IMR-90 (cell line): ENCODE results near the gene SRRM3. TPM values are rescaled to one million over a fixed set of nuclear protein-coding genes. Genes with fewer than 3 reads are reported as not detected.

Source experiments
- ATAC-seq: fragments of 200-7000 bp; cut with Tn5 transposase; 2 replicates; pipeline ENCODE4 v1.9.1; 2020; ENCODE audit warnings: low read depth, mild to moderate bottlenecking, moderate library complexity
- BruUV-seq: library from RNA; stranded (reverse); fragments of 400-500 nt; replicated peaks from 2 replicates; lab custom pipeline; 2021; lab: Mats Ljungman, UMichigan
- CTCF ChIA-PET: fragments of 300-600 bp; formaldehyde crosslinking; extraction: SDS; loops from one replicate; lab custom pipeline; 2021; ENCODE audit warnings: antibody characterized with exemption; lab: Yijun Ruan, JAX
- POLR2A ChIA-PET: fragments of 300-600 bp; sonication (Branson Sonifier 250); formaldehyde crosslinking; loops from one replicate; lab custom pipeline; 2022; ENCODE audit warnings: antibody characterized with exemption; ENCODE audit not compliant: unreplicated experiment; lab: Charles Lee
- DNase-seq: peaks from one replicate; pipeline ENCODE4 v3.0.0; 2013
- H2AFZ ChIP-seq: replicated peaks from 2 replicates; pipeline ENCODE3; 2013; ENCODE audit warnings: low read length, mild to moderate bottlenecking; ENCODE audit not compliant: poor library complexity
- H2AK5ac ChIP-seq: 2 replicates; pipeline ENCODE4 v1.6.1; 2013; ENCODE audit warnings: low read depth, low read length, inconsistent platforms
- H2AK9ac ChIP-seq: replicated peaks from 2 replicates; pipeline ENCODE3; 2013; ENCODE audit warnings: mild to moderate bottlenecking, low read depth, low read length, moderate library complexity; ENCODE audit not compliant: poor library complexity
- H2BK120ac ChIP-seq: 2 replicates; pipeline ENCODE4 v1.6.1; 2013; ENCODE audit warnings: low read depth, low read length, inconsistent platforms
- H2BK15ac ChIP-seq: 3 replicates; pipeline ENCODE4 v1.6.1; 2013; ENCODE audit warnings: low read depth, low read length, inconsistent platforms
- H2BK20ac ChIP-seq: 2 replicates; pipeline ENCODE4 v1.6.1; 2013; ENCODE audit warnings: low read depth, mild to moderate bottlenecking, inconsistent platforms, low read length, moderate library complexity
- H2BK5ac ChIP-seq: 2 replicates; pipeline ENCODE4 v1.6.1; 2013; ENCODE audit warnings: mild to moderate bottlenecking, low read depth, low read length, inconsistent platforms; ENCODE audit not compliant: poor library complexity, severe bottlenecking
- H3K14ac ChIP-seq: replicated peaks from 2 replicates; pipeline ENCODE4 v1.6.1; 2013; ENCODE audit warnings: low read depth, low read length, inconsistent platforms
- H3K18ac ChIP-seq: 2 replicates; pipeline ENCODE4 v1.6.1; 2013; ENCODE audit warnings: low read depth, low read length, control low read depth
- H3K23ac ChIP-seq: 2 replicates; pipeline ENCODE4 v1.6.1; 2013; ENCODE audit warnings: low read depth, low read length, inconsistent platforms
- H3K27ac ChIP-seq: 2 replicates; pipeline ENCODE4 v1.5.1; 2013; ENCODE audit warnings: mild to moderate bottlenecking, control low read depth, low read length; ENCODE audit not compliant: insufficient read depth
- H3K27me3 ChIP-seq: 2 replicates; pipeline ENCODE4 v1.6.1; 2013; ENCODE audit warnings: low read length; ENCODE audit not compliant: control insufficient read depth, insufficient read depth
- H3K36me3 ChIP-seq: 2 replicates; pipeline ENCODE4 v1.6.1; 2013; ENCODE audit warnings: low read length, mixed read lengths; ENCODE audit not compliant: control insufficient read depth, insufficient read depth
- H3K4ac ChIP-seq: 2 replicates; pipeline ENCODE4 v1.6.1; 2013; ENCODE audit warnings: low read depth, low read length, inconsistent platforms
- H3K4me1 ChIP-seq: 2 replicates; pipeline ENCODE4 v1.6.1; 2013; ENCODE audit warnings: low read length, mixed read lengths; ENCODE audit not compliant: control insufficient read depth, insufficient read depth
- H3K4me2 ChIP-seq: 2 replicates; pipeline ENCODE4 v1.6.1; 2013; ENCODE audit warnings: low read depth, mild to moderate bottlenecking, control low read depth, low read length, moderate library complexity
- H3K4me3 ChIP-seq: 2 replicates; pipeline ENCODE4 v1.5.1; 2013; ENCODE audit warnings: low read depth, mild to moderate bottlenecking, control low read depth, low read length, moderate library complexity; ENCODE audit not compliant: insufficient read depth
- H3K56ac ChIP-seq: 2 replicates; pipeline ENCODE4 v1.6.1; 2013; ENCODE audit warnings: low read length, inconsistent platforms; ENCODE audit not compliant: insufficient read depth; ENCODE audit errors: extremely low read depth
- H3K79me1 ChIP-seq, 2 experiments: 2 replicates each; pipeline ENCODE4 v1.6.1; 2013; ENCODE audit warnings: low read length in 2 of 2, inconsistent platforms in 1 of 2, low read depth in 1 of 2
- H3K9ac ChIP-seq: 2 replicates; pipeline ENCODE4 v1.6.1; 2013; ENCODE audit warnings: low read depth, low read length, control low read depth
- H3K9me1 ChIP-seq: 2 replicates; pipeline ENCODE4 v1.6.1; 2013; ENCODE audit warnings: low read length, inconsistent platforms; ENCODE audit not compliant: insufficient read depth
- H3K9me3 ChIP-seq: 2 replicates; pipeline ENCODE4 v1.6.1; 2013; ENCODE audit warnings: low read length; ENCODE audit not compliant: control insufficient read depth, insufficient read depth
- H4K20me1 ChIP-seq: 2 replicates; pipeline ENCODE4 v1.6.1; 2013; ENCODE audit warnings: low read length, inconsistent platforms; ENCODE audit not compliant: insufficient read depth
- H4K5ac ChIP-seq: 2 replicates; pipeline ENCODE4 v1.6.1; 2013; ENCODE audit warnings: mild to moderate bottlenecking, low read depth, low read length, control low read depth
- H4K8ac ChIP-seq, 2 experiments: 2 replicates each; pipeline ENCODE4 v1.6.1; 2013; ENCODE audit warnings: low read depth in 2 of 2, low read length in 2 of 2, control low read depth in 1 of 2, inconsistent platforms in 1 of 2
- H4K91ac ChIP-seq: 2 replicates; pipeline ENCODE4 v1.6.1; 2013; ENCODE audit warnings: low read depth, low read length, inconsistent platforms; ENCODE audit not compliant: insufficient read depth
- BHLHE40 ChIP-seq: fragments of 150-350 bp; IDR thresholded peaks from 2 replicates; pipeline ENCODE4 v1.6.1; 2016; ENCODE audit warnings: mild to moderate bottlenecking, low read depth, low read length
- CEBPB ChIP-seq: IDR thresholded peaks from 2 replicates; pipeline ENCODE4 v1.6.1; 2012; ENCODE audit warnings: low read depth, low read length, improper control_type of control experiment
- CHD1 ChIP-seq: IDR thresholded peaks from 2 replicates; pipeline ENCODE4 v1.6.1; 2012; ENCODE audit warnings: low read depth, low read length, improper control_type of control experiment
- CTCF ChIP-seq: conservative IDR thresholded peaks from 2 replicates; pipeline ENCODE4 v1.5.1; 2012; ENCODE audit warnings: mild to moderate bottlenecking, low read depth, low read length, improper control_type of control experiment
- FOS ChIP-seq: fragments of 150-350 bp; IDR thresholded peaks from 2 replicates; pipeline ENCODE4 v1.6.1; 2016; ENCODE audit warnings: low read depth, low read length
- NFE2L2 ChIP-seq: fragments of 150-350 bp; IDR thresholded peaks from 2 replicates; pipeline ENCODE4 v1.6.1; 2016; ENCODE audit warnings: low read depth, mild to moderate bottlenecking, low read length
- POLR2A ChIP-seq: IDR thresholded peaks from 2 replicates; pipeline ENCODE4 v1.6.1; 2012; ENCODE audit warnings: mild to moderate bottlenecking, low read depth, low read length
- RCOR1 ChIP-seq: IDR thresholded peaks from 2 replicates; pipeline ENCODE4 v1.6.1; 2012; ENCODE audit warnings: mild to moderate bottlenecking, low read length, improper control_type of control experiment; ENCODE audit not compliant: insufficient replicate concordance
- RFX5 ChIP-seq: IDR thresholded peaks from 2 replicates; pipeline ENCODE4 v1.8.0; 2012; ENCODE audit warnings: low read depth, mild to moderate bottlenecking, low read length, moderate library complexity
- SMC3 ChIP-seq: fragments of 150-350 bp; IDR thresholded peaks from 2 replicates; pipeline ENCODE4 v1.6.1; 2016; ENCODE audit warnings: low read depth, mild to moderate bottlenecking, antibody characterized with exemption, low read length, moderate library complexity
- USF2 ChIP-seq: fragments of 150-350 bp; IDR thresholded peaks from 2 replicates; pipeline ENCODE4 v1.6.1; 2017; ENCODE audit warnings: mild to moderate bottlenecking, antibody characterized with exemption, low read length, low read depth
- WGBS, 2 experiments: methylation state at CpG; one replicate each; pipeline versions ENCODE4 v1.1.5 to v1.1.7; 2013; ENCODE audit warnings: missing lambda C conversion rate in 2 of 2; ENCODE audit not compliant: insufficient read length in 1 of 2; ENCODE audit errors: extremely low coverage in 2 of 2; 5-methylcytosine and 5-hydroxymethylcytosine counted together
- dilution Hi-C: fragments of 300-500 bp; cut with HindIII; formaldehyde crosslinking; loops from one replicate; pipeline ENCODE4 v1.14.3; 2018; ENCODE audit warnings: low sequenced_read_pairs; ENCODE audit not compliant: unreplicated experiment
- in situ Hi-C: fragments of 300-500 bp; cut with MboI; formaldehyde crosslinking; loops from 3 replicates; pipeline ENCODE4 v1.14.3; 2019; ENCODE audit warnings: low sequenced_read_pairs, inconsistent platforms, mixed read lengths
- intact Hi-C: fragments of 100-400 bp; cut with micrococcal nuclease; formaldehyde crosslinking; loops from 2 replicates; pipeline ENCODE4 v1.10.0; 2022
- polyA plus RNA-seq, 3 experiments: library from polyadenylated mRNA; depleted of rRNA; stranded (reverse); fragments of >200 nt; gene quantifications; 2 replicates each; pipeline ENCODE4 v1.2.3, GENCODE V29; 2012; ENCODE audit warnings: low replicate concordance in 1 of 3
- total RNA-seq: library from RNA; depleted of rRNA; stranded (reverse); fragments of >200 nt; gene quantifications from 2 replicates; pipeline ENCODE4 v1.2.3, GENCODE V29; 2012

SRRM3 gene
- total and polyA plus RNA-seq, 2 of the 4 experiments (the other 2 are of a cell fraction), result 0.18 to 2.5 TPM

- in situ Hi-C loops (no loop called here), intact Hi-C loops (no loop called here), dilution Hi-C loops (no loop called here)
- H4K5ac ChIP-seq, result no peak overlapping the region
- H3K36me3 ChIP-seq, result no peaks in the 10 kb centered on the region
- no peak overlapping the region for H3K4me3 ChIP-seq
- H2BK15ac ChIP-seq, result no peak overlapping the region
- no peak overlapping the region for H3K27ac ChIP-seq
- no peak overlapping the region for H4K91ac ChIP-seq
- H2AK9ac ChIP-seq, result no peak overlapping the region
- ChIA-PET POLR2A (no interaction called here), CTCF (no interaction called here)
- no peak for ATAC-seq
- H2BK120ac ChIP-seq, result no peak overlapping the region
- BruUV-seq, result no TSS peak
- H3K56ac ChIP-seq, result no peak overlapping the region
- no peak overlapping the region for H4K8ac ChIP-seq
- H3K9ac ChIP-seq, result no peak overlapping the region
- H3K4ac ChIP-seq, result no peak overlapping the region
- 71% methylated on average over 4 of the region's 11 CpGs; no CpG with 5 or more reads in 1 of the 2 experiments for WGBS, 2 experiments
- H3K18ac ChIP-seq, result no peak overlapping the region
- peaks cover 9% of the 10 kb centered on the region for H3K27me3 ChIP-seq
- no peak overlapping the region for H2AK5ac ChIP-seq
- H2BK20ac ChIP-seq, result no peak overlapping the region
- no peaks in the 10 kb centered on the region for H4K20me1 ChIP-seq
- no peak overlapping the region for H3K23ac ChIP-seq
- H3K9me3 ChIP-seq, result no peaks in the 10 kb centered on the region
- H2AFZ ChIP-seq, result no peak overlapping the region
- H3K9me1 ChIP-seq, result no peaks in the 10 kb centered on the region
- TF ChIP-seq RFX5 (no peak), FOS (no peak), NFE2L2 (no peak), RCOR1 (no peak), CEBPB (no peak), SMC3 (no peak), USF2 (no peak), POLR2A (no peak), CTCF (no peak), BHLHE40 (no peak), CHD1 (no peak)
- H2BK5ac ChIP-seq, result no peak overlapping the region
- DNase-seq, result no peak
- H3K4me2 ChIP-seq, result no peak overlapping the region
- H3K79me1 ChIP-seq, result no peaks in the 10 kb centered on the region
- H3K4me1 ChIP-seq, result peaks cover 2% of the 10 kb centered on the region; the same call in 1 of the 2 replicates
- H3K14ac ChIP-seq, result no peak overlapping the region
Observed at GRCh38 chr7:76224695-76225094, 23.0 kb downstream of the SRRM3 start.
